GM19452 (cell line): ENCODE results near the gene BCORL1.

ENCODE experiments used
- ATAC-seq: cut with Tn5 transposase; IDR thresholded peaks from one replicate; pipeline ENCODE4 v1.9.1; 2021; ENCODE audit not compliant: unreplicated experiment

The BCORL1 gene

DNA sequence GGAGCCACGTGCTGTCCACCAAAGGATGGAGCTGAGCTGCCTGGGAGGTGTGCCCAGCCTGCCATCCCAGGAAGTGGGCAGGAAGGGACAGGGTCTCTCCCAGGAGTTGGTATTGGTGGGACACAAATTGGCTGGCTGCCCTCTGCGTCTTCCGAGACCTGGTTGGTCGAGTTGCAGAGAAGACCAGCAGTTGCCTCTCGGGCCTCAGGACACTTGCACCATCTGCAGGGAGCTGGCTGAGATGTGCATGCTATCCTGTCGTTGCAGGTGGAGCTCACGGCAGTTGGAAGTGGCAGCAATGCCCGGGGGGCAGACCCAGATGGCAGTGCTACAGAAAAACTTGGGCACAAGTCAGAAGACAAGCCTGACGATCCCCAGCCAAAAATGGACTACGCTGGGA lies 30.2 kb downstream of the BCORL1 start:
- no peak for ATAC-seq

DNA sequence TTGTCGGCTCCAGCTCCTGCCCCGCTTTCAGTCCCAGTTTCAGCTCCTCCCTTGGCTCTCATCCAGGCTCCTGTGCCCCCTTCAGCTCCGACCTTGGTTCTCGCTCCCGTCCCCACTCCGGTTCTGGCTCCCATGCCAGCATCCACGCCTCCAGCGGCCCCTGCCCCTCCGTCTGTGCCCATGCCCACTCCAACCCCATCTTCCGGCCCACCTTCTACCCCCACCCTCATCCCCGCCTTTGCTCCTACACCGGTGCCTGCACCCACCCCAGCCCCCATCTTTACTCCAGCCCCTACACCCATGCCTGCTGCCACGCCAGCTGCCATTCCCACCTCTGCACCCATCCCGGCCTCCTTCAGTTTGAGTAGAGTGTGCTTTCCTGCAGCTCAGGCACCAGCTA lies 31.2 kb downstream of the BCORL1 start:
- no peak for ATAC-seq

GRCh38 chrX:130014356-130014755 lies 31.9 kb downstream of the BCORL1 start:
- no peak for ATAC-seq

DNA sequence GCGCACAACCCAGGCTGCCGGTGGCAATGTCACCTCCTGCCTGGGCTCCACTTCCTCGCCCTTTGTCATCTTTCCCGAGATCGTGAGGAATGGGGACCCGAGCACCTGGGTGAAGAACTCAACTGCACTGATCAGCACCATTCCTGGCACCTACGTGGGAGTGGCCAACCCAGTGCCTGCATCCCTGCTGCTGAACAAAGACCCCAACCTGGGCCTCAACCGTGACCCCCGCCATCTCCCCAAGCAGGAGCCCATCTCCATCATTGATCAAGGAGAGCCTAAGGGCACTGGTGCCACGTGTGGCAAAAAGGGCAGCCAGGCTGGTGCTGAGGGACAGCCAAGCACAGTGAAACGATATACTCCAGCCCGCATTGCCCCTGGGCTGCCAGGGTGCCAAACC lies 32.3 kb downstream of the BCORL1 start:
- no peak for ATAC-seq

DNA sequence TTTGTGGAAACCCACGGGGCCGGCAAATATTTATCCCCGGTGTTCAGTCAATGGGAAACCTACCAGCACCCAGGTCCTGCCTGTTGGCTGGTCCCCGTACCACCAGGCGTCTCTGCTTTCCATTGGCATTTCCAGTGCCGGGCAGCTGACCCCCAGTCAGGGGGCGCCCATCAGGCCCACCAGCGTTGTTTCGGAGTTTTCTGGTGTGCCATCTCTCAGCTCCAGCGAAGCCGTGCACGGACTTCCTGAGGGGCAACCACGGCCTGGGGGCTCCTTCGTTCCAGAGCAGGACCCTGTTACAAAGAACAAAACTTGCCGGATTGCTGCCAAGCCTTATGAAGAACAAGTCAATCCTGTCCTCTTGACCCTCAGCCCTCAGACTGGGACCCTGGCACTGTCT lies 32.7 kb downstream of the BCORL1 start:
- ATAC-seq = no peak

- ATAC-seq = no peak
Observed at GRCh38 chrX:130018143-130018542, 35.7 kb downstream of the BCORL1 start.

GRCh38 chrX:130020661-130021324 lies 38.4 kb downstream of the BCORL1 start:
- no peak for ATAC-seq

DNA sequence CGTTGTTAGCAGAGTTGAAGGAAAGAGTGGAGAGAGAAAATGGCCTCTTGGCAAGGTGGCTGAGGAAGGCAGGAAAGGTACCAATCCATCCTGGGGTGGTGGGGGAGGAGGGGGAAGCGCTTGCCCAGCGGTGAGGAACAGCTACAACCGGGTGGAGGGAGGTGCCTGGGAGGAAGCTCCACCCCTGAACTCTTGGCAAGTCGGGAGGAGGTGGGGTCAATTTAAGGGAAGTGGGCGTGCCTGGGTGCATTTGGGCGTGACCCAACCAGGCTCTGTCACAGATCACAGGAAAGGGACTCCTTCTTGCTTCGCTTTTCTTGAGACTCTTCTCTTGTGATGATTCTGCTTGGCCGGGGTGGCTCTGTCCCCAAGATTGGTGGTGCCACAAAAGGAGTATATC lies 41.7 kb downstream of the BCORL1 start:
- ATAC-seq = peak; percentile 100

DNA sequence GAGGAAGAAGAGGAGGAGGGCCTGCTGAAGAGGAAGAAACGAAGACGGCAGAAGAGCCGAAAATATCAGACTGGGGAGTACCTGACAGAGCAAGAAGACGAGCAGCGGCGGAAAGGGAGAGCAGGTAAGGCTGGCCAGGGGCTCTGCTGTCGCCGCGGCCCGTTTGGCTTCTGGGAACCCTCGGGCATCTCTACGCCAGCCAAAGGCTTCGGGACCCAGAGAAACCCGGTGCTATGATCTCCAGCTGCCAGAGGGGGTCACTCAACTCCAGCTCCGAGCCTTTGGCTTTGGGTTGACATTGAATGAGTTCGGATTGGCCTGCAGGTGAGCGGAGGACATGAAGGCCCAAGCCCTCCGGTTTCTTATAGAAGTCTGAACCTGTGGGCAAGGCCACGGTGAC lies 42.8 kb downstream of the BCORL1 start:
- no peak for ATAC-seq

DNA sequence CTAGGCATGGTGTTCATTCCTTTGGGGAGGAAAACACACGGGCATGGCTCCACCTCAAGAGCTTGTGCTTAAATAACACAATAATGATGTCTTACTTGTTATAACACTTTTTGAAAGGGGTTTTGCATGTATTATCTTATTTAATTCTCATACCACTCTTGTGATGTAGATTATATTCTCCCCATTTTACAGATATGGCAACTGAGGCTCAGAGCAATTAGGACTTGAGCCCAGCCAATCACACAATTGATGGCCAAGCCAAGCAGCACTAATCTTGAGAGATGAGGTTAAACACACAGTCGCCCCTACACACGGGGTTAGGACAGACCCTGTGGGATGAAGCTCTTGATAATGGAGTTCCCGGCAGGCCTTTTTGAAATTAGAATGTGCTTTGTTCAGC lies 45.1 kb downstream of the BCORL1 start:
- no peak for ATAC-seq

GRCh38 chrX:130028196-130028595 lies 45.8 kb downstream of the BCORL1 start:
- no peak for ATAC-seq

- no peak for ATAC-seq
Observed at GRCh38 chrX:130030826-130031225, 48.4 kb downstream of the BCORL1 start.

DNA sequence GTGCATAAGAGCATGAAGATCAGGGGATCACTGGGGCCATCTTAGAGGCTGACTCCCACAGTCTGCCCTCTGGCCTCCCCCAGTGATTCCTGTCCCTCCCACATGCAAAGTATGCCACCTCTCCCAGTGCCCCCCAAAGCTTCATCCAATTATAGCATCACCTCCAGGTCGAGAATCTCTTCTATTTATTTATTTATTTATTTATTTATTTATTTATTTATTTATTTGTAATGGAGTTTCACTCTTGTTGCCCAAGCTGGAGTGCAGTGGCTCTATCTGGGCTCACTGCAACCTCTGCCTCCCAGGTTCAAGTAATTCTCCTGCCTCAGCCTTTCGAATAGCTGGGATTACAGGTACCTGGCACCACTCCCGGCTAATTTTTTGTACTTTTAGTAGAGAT lies 50.1 kb downstream of the BCORL1 start:
- no peak for ATAC-seq

GRCh38 chrX:130034178-130034577 lies 51.7 kb downstream of the BCORL1 start:
- no peak for ATAC-seq

GRCh38 chrX:130039847-130040246 lies 57.4 kb downstream of the BCORL1 start:
- ATAC-seq = no peak

DNA sequence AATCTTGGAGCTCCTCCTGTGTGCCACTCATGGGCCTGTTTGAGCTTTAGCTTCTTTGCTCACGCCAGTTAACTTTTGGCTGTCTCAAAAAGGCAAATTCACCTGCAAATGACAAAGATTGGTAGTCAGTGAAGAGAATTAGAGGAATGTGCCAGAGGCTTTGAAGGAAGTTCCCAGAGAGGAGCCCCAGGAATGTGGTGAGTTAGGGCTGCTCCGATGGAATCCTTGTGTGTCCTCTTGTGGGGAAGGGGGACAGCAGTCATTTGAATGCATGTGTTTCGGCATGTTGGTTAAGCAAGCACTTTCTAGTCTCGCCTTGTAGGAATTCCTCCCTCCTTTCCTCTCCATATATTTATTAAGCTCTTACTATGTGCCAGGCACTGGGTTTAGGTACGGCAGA lies 65.0 kb downstream of the BCORL1 start:
- no peak for ATAC-seq

- no peak for ATAC-seq
Observed at GRCh38 chrX:130048686-130049222, 66.3 kb downstream of the BCORL1 start.

GRCh38 chrX:130049821-130050220 lies 67.4 kb downstream of the BCORL1 start:
- ATAC-seq = no peak

GRCh38 chrX:130051176-130051845 lies 68.9 kb downstream of the BCORL1 start:
- no peak for ATAC-seq

DNA sequence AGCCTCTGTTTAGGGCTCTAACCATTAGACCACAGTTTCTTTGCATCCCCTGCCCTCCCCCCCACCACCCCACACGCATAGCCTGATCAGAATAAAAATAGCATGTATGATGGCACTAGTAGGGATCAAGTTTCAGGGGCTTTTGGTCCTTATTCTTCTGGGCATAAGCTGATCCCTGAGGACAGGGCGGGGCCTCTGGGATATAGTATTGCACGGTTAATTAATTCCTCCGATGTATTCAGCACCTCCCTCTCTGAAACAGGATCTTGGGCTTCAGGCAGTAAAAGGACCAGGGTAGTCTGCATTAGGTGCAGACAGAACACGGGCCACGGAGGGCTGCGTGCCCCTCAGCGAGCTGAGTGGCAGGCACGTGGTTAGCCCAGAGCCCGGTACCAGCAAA lies 70.8 kb downstream of the BCORL1 start:
- ATAC-seq = no peak

GRCh38 chrX:130055103-130055502 lies 72.7 kb downstream of the BCORL1 start:
- ATAC-seq = no peak

DNA sequence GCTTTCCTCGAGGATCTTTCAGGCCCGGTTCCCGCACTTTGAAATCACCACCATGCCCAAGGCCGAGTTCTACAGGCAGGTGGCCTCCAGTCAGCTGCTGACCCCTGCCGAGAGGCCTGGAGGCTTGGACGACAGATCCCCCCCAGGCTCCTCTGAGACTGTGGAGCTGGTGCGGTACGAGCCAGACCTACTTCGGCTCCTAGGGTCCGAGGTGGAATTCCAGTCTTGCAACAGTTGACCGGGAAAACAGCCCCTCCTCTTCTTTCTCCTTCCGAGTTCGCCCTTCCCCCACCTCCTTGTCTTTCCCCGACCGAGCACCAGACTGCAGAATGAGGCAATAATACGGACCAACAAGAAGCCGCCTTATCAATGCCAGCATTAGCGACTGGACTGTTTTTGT lies 73.5 kb downstream of the BCORL1 start:
- no peak for ATAC-seq

- ATAC-seq = no peak
Observed at GRCh38 chrX:130057209-130057608, 74.8 kb downstream of the BCORL1 start.
